ENCODE data around the gene COG3.

Gene COG3

GRCh38 chr13:45434556-45435371 lies 30.0 kb upstream of the COG3 start:
- Histone ChIP-seq H3K4me3 (ENCODE audit: severe bottlenecking) (no peak overlapping the region), H3K4me1 (ENCODE audit: insufficient read depth, poor library complexity, severe bottlenecking) (no peaks in the 10 kb centered on the region), H3K27me3 (ENCODE audit: insufficient read depth, poor library complexity, severe bottlenecking) (no peaks in the 10 kb centered on the region), H3K36me3 (ENCODE audit: low read depth) (no peaks in the 10 kb centered on the region), H3K9me3 (ENCODE audit: severe bottlenecking) (no peaks in the 10 kb centered on the region), H3K27ac (ENCODE audit: poor library complexity, severe bottlenecking) (no peak overlapping the region)
- no peak for TF ChIP-seq CTCF (IDR thresholded peaks at IDR 0.05; ENCODE audit: poor library complexity, severe bottlenecking)
- DNase-seq (ENCODE audit: low spot score), result no peak
- ATAC-seq (ENCODE audit: low read depth), result no peak

GRCh38 chr13:45436332-45436731 lies 28.4 kb upstream of the COG3 start:
- Histone ChIP-seq H3K36me3 (ENCODE audit: low read depth) (no peaks in the 10 kb centered on the region), H3K27ac (ENCODE audit: poor library complexity, severe bottlenecking) (no peak overlapping the region), H3K27me3 (ENCODE audit: insufficient read depth, poor library complexity, severe bottlenecking) (no peaks in the 10 kb centered on the region), H3K4me3 (ENCODE audit: severe bottlenecking) (no peak overlapping the region), H3K4me1 (ENCODE audit: insufficient read depth, poor library complexity, severe bottlenecking) (no peaks in the 10 kb centered on the region), H3K9me3 (ENCODE audit: severe bottlenecking) (no peaks in the 10 kb centered on the region)
- no peak for DNase-seq (ENCODE audit: low spot score)
- no peak for ATAC-seq (ENCODE audit: low read depth)
- TF ChIP-seq CTCF (IDR thresholded peaks at IDR 0.05; ENCODE audit: poor library complexity, severe bottlenecking), result no peak

- H3K4me1 ChIP-seq (ENCODE audit: insufficient read depth, poor library complexity, severe bottlenecking), result no peaks in the 10 kb centered on the region
- ATAC-seq (ENCODE audit: low read depth) (no peak), DNase-seq (ENCODE audit: low spot score) (no peak)
Observed at GRCh38 chr13:45436953-45437352, 27.8 kb upstream of the COG3 start.

GRCh38 chr13:45437947-45438346 lies 26.8 kb upstream of the COG3 start:
- no peaks in the 10 kb centered on the region for H3K36me3 ChIP-seq (ENCODE audit: low read depth)
- no peaks in the 10 kb centered on the region for H3K4me1 ChIP-seq (ENCODE audit: insufficient read depth, poor library complexity, severe bottlenecking)
- no peak overlapping the region for H3K27ac ChIP-seq (ENCODE audit: poor library complexity, severe bottlenecking)
- DNase-seq (ENCODE audit: low spot score) (no peak), ATAC-seq (ENCODE audit: low read depth) (no peak)
- no peak overlapping the region for H3K4me3 ChIP-seq (ENCODE audit: severe bottlenecking)
- H3K9me3 ChIP-seq (ENCODE audit: severe bottlenecking), result no peaks in the 10 kb centered on the region
- no peaks in the 10 kb centered on the region for H3K27me3 ChIP-seq (ENCODE audit: insufficient read depth, poor library complexity, severe bottlenecking)
- no peak for TF ChIP-seq CTCF (IDR thresholded peaks at IDR 0.05; ENCODE audit: poor library complexity, severe bottlenecking)

More at GRCh38 chr13:45436953-45437352, 27.8 kb upstream of the COG3 start:
- Histone ChIP-seq H3K27me3 (ENCODE audit: insufficient read depth, poor library complexity, severe bottlenecking) (no peaks in the 10 kb centered on the region), H3K4me3 (ENCODE audit: severe bottlenecking) (no peak overlapping the region), H3K27ac (ENCODE audit: poor library complexity, severe bottlenecking) (no peak overlapping the region), H3K36me3 (ENCODE audit: low read depth) (no peaks in the 10 kb centered on the region), H3K9me3 (ENCODE audit: severe bottlenecking) (no peaks in the 10 kb centered on the region)
- TF ChIP-seq CTCF (IDR thresholded peaks at IDR 0.05; ENCODE audit: poor library complexity, severe bottlenecking), result no peak

GRCh38 chr13:45439008-45439407 lies 25.7 kb upstream of the COG3 start:
- ATAC-seq (ENCODE audit: low read depth) (no peak), DNase-seq (ENCODE audit: low spot score) (no peak)
- Histone ChIP-seq H3K27me3 (ENCODE audit: insufficient read depth, poor library complexity, severe bottlenecking) (no peaks in the 10 kb centered on the region), H3K4me3 (ENCODE audit: severe bottlenecking) (no peak overlapping the region), H3K4me1 (ENCODE audit: insufficient read depth, poor library complexity, severe bottlenecking) (no peaks in the 10 kb centered on the region), H3K36me3 (ENCODE audit: low read depth) (no peaks in the 10 kb centered on the region), H3K27ac (ENCODE audit: poor library complexity, severe bottlenecking) (no peak overlapping the region), H3K9me3 (ENCODE audit: severe bottlenecking) (no peaks in the 10 kb centered on the region)
- no peak for TF ChIP-seq CTCF (IDR thresholded peaks at IDR 0.05; ENCODE audit: poor library complexity, severe bottlenecking)
